ENCODE results near the gene GRID1.
A peak's percentile ranks its signal among the peaks of the same experiment; 100 is the strongest.

The GRID1 gene

DNA sequence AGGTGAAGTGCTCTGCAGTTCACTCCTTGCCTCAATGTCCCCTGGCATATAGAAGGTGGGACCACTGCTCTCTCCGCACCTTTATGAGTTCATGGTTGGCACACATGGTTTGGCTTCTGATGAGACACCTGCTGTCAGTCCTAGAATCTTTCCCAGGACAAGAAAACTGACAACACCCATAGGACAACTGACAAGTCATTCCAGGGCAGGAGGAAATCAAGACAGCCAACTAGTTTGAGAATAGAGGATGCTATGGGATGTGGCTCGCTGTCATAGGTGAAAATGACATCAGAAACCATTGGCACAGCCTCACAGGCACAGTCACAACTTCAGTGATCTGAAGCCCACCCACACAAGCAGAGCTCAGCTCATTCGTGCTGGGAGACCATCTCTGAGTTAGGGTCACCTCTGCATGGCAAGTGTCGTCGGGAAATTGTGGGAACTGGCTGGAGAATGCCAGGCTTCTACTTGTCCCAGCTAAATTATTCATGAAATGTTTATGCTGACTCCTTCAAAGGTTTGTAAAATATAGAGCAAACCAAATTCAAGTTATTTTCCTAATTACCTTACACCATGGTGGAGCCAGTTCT is 762.4 kb downstream of the GRID1 start:
- DNase-seq (ENCODE audit: low read depth, low spot score), result no peak

DNA sequence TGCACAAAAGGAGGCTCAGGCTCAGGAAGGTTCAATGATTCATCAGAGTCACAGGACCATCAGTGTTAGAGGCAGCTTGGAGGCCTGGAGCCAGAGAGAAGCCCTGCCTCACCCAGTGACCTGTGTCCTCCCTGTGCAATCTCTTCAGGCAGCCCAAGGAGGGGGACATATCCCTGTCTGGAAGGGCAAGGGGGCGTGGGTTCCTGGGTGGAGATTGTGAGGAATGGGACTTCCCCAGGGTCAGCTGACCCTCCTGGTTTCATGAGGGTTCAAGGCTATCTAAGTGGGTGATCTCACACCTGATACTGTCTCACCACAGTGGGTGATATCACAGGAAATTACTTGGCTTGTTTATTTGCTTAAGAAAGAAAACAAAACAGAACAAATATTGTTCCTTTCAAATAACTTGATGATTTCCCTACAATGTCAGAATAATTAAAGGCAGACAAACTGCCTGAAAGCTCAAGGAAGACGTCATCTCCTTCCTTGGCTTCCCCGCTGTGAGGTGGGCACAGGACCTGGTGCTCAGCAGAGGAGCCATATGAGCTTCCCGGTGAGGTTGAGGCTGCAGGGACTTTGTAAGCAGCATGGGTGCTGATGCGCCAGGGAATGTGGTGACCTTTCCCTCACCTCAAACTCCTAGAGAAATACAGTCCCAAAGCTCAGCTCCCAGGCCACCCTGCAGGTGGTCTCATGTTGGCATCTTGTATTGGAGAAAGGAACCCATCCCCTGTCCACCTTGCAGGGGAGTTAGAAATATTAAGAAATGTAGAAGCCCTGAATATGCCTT is 763.2 kb downstream of the GRID1 start:
- no peak for DNase-seq (ENCODE audit: low read depth, low spot score)

DNA sequence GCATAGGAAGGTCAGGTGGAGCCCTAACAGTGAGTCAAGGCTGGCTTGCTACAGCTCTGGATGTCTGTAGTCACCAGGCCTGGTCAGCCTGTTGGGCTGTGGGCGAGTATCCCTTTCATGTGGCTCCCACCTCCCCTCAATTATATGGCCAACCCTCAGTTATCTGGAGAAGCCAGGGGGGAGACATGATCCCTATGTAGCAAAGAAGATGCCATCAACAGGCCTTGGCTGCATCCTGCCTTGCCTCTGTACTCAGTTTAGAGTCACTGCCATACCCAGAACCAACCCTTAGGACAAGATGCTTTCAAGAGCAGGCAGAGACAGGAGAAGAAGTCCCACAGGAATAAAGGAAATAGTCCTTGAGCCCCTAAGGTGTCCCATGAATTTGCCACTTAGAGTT is 763.9 kb downstream of the GRID1 start:
- DNase-seq (ENCODE audit: low read depth, low spot score), result no peak

DNA sequence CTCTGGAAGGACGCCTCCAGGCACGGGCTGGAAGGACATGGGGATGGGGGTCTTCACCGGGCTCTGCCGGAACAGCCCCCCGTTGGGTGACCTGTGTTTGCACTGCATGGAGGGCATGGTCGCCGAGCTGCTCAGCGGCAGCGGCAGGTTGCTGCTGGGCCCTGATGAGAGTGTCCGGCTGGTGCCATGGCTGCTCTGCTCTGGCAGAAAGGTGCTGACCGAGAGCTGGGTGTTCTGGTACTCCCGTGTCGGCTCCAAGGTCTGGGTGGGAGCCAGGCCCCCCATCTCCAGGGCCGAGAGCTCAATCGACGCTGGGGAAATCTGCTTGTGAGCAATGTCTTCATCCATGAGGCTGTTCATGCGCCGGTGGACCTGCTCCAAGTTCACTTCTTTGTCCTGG is 764.3 kb downstream of the GRID1 start:
- DNase-seq (ENCODE audit: low read depth, low spot score), result no peak

DNA sequence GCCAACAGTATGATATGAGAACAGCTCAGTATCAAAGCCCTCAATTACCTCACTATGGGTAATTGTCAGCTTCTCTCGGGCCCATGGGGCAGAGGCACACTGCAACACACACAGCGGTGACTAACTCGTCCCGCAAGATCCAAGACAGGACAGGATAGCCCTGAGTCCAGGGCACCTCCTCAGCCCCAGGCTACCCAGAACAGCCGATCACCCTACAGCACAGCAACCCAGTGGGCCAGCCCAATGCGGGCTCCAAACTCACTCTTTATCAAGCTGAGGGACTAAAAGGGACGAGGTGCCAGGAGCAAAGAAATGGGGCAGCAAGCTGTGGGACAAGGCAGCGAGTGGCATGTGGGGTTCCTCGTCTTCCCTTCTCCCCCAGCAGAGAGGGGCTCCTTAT is 765.1 kb downstream of the GRID1 start:
- DNase-seq (ENCODE audit: low read depth, low spot score), result no peak

DNA sequence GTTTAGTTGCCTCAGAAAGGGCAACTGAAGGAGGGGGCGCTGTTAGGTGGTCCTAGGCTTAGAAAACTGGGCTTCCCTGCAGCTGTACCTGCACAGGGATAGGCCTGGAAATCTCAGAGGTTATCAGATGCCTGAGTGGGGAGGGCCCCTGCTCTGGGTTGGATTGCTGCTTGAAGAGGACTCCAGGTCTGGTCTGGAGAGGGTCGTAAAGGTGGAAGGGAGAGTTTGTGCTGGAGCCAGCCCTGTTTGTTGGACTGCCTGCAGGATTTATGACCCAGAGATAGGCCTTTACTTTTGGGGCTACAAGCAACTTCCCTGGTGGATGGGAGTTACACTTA is 765.9 kb downstream of the GRID1 start:
- DNase-seq (ENCODE audit: low read depth, low spot score), result no peak

DNA sequence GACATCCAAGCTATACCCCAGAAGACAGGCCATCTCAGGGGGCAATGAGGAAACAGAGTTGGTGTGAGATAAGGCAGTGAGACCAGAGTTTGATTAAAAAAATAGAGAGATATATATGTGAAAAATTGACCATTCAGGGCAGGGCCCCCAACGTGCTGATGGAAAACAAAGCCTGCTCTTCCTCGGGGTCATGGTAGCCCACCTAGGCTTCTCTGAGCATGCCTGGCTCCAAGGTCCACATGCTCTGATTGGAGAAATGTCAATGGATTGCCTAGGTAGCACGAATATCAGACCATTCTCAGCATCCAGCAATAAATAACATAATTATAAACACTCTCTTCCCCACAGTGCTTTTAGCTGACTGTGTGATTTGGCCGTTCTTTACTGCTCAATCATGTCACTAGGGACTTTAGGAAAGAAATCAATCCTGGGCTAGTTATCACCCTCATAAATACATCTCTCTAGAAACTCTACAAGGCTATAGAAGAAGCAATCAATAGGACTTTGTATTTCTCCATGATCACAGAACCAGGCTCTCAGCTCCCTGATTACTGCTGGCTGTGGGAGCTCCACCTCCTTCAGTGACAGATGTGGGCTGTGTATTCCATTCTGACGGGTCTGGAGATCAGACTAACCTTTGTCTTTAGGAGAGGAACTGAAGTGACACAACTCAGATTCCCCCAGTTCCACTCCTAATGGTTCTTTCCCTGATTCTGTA is 766.4 kb downstream of the GRID1 start:
- no peak for DNase-seq (ENCODE audit: low read depth, low spot score)

DNA sequence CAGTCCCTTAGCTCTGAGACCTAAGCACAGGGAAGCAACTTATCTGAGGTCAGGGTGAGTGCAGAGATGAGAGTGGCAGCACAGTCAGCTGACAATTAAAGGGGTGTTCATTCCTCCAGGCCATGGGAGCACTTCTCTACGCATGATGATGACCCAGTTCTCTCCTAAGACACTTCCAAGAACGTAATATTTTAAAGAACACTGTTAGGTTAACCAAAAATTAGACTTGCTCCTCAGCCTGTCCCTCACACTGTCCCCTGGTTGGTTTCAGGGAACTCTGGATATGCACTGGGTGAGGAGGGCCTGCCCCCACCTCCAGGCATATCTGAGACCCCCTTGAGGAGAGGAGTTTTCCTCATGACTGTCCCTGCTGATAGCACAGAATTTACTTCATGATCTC is 767.5 kb downstream of the GRID1 start:
- DNase-seq (ENCODE audit: low read depth, low spot score), result no peak

DNA sequence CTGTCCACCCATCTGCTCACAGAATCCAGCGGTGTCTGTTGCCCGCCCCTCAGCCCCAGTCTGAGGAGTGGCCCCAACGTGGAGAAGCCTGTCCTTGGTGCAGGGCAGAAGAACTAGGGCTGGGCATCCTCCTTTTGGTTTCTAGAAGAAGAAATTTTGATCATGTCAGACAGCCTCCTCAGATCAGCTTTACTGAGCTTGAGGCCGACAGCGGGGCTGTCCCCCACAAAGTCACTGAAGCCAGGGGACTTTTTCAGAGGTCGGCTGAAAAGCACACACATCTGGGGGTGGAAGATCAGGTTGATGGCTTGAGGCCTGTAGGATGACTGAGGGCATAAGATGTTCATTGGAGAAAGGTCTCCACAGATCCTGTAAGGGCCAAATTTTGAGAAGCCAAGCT is 767.9 kb downstream of the GRID1 start:
- DNase-seq (ENCODE audit: low read depth, low spot score), result no peak

DNA sequence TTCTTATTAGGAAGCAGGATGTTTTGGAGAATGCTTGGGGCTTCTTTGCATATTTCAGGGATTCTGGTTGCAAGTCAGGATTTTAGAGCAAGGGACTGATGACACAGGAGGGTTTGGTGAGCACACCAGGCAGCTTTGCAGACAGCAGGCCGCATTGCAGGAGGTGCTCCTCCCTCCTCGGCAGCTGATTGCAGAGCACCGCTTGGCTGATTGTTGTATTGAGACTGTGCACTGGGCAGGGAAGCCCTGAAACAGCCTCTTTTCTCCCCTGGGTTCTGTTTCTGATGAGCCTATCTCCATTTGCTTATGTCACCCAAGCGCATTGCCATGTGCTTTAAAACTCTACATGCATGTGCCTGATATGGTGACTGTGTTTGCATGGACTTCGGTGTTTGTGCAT is 769.6 kb downstream of the GRID1 start:
- DNase-seq (ENCODE audit: low read depth, low spot score), result no peak

DNA sequence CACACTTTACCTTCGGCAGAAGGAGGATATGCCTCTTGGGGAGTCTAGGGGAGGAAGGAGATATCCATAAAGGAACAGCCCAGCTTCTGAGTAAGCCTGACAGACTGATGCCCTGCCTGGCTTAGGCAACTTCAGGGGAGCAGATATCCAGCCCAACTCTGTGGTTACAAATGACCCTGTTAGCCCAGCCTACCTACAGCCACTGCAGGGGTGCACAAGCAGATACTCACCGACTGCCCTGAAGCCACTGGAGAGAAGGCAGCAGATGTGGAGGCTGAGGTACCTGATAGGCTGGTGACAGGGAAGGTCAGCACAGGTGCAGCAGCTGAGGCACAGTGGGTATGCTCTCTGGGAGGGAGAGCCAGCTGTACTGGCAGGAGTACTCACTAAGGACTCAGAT is 770.2 kb downstream of the GRID1 start:
- no peak for DNase-seq (ENCODE audit: low read depth, low spot score)

DNA sequence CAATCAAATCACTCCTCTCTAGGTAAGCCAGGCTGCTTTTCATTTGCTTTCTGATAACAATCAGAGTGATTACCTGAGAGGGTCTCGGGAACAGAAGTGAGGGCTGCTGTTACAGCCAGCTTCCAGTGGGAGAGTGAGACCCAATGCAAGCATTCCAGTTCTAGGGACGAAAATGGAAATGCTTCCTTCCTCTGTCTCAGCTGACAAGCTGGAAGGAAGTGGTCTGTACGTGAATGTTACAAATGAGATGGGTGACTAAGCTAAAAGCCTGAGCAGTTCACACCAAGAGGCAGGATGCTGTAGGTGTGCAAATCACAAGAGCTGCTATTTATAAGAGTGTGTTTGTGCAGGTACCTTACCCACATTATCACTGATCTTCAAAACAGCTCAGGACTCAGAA is 772.4 kb downstream of the GRID1 start:
- DNase-seq (ENCODE audit: low read depth, low spot score), result peak; percentile 4

DNA sequence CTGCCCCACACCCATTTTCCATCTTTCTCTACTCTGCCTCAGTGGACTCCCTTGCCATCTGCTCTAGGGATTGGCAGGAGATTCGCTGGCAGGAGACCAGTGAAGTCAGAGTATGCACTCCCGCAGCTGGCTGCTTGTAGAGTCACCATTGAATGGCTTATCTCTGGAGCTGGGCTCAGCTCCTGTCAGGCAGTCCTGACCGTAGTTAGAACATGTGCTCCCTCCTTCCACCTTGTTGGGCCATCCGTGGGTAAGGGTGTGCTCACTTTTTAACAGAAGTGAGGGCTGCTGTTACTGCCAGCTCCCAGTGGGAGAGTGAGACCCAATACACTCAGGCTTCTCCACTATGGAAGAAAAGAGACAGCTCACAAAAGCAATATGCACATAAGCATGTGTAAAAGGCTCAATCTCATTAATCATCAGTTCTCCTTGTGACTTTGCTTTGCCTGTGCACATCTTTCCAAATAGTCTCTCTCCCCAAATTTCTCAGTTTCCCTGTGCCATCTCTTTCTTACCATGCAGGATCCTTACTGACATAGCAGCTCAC is 773.3 kb downstream of the GRID1 start:
- no peak for DNase-seq (ENCODE audit: low read depth, low spot score)

DNA sequence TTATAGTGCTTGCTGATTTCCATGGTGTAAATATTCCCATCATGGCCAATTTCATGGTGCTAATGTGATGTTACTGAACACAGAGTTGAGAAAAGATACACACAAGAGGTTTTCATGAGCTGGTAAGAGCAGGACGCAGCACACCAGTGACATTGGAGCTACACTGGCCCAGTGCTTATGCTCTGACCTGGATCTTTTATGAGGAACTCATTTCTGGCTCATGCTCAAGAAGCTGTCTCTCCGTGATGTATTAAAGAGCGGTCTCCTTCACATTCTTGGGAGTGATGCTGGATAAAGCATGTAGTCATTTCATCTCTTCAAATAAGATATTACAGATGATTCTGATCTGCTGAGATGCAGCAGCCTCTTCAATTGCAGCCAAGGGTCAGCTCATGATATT is 785.2 kb downstream of the GRID1 start:
- no peak for DNase-seq (ENCODE audit: low read depth, low spot score)

DNA sequence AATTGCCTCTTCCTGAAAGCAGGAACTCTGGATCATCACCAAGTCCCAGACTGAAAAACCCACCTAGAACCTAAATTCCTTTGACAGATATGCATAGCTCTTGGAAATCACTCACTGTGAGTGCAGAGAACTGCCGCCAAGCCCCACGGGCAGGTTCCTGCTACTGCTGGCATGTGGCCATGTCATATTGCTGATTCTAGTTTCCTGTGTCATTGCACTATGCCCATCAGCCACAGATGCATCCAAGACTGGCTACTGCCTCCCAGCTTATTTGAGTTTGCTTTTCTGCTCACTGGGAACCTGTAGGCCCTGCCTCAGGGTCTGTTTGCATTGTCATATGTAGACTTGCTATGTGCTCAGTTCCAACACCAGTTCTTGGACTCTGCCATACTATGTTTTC is 786.0 kb downstream of the GRID1 start:
- DNase-seq (ENCODE audit: low read depth, low spot score), result no peak

DNA sequence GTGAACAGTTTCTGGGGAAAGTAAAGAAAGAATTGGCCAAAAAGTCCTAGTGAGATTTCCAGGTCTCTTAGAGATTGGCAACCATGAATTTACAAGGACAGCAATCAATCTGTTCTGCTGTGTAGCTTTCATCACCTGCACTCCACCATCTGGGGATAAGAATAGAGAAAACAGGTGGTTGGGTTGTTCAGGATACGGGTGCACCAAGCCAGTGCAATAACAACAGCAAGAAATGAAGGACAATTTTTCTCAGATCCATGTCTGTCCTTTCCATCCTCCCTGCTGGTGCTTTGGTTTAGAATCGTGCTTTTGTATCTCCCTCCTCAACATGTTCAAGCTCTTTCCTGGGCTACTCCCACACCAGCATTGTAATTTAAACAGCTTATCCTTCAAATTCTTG is 787.7 kb downstream of the GRID1 start:
- no peak for DNase-seq (ENCODE audit: low read depth, low spot score)

DNA sequence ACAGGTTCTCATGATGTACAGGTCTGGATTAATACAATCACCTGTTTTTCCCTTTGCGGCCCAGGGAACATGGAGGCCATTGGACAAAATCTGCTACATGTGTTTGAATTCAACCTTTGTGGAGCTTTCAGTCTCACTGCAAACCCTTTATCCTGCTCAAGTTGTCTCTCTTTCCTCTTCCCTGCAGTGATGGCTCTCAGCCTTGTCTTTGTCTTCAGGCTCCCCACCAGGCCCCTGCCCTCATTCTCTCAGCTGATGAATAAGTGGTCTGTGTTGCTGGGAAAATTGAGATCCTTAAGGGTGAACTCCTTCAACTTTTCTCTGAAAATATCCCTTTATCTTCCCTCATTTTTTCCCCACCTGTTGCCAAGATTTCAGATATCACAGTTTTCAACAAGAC is 791.2 kb downstream of the GRID1 start:
- DNase-seq (ENCODE audit: low read depth, low spot score), result no peak

DNA sequence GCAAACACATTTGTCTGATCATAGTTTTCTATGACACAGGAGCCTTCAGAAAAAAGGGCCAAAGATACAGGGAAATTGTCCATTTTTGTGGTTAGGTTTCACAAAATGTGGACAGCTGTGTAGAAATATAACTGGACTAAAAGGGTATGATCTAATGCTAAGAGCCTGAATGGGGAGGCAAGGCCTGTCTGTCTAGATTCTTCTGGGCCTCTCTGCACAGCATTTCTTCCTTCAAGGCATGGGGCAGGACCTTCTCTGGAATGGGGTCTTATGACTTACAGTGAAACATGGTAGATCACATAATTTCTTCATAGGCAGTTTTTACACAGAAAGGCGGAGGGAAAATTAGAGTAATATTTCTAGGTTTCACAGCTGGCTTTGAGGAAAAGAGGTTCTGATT is 795.7 kb downstream of the GRID1 start:
- DNase-seq (ENCODE audit: low read depth, low spot score), result no peak

DNA sequence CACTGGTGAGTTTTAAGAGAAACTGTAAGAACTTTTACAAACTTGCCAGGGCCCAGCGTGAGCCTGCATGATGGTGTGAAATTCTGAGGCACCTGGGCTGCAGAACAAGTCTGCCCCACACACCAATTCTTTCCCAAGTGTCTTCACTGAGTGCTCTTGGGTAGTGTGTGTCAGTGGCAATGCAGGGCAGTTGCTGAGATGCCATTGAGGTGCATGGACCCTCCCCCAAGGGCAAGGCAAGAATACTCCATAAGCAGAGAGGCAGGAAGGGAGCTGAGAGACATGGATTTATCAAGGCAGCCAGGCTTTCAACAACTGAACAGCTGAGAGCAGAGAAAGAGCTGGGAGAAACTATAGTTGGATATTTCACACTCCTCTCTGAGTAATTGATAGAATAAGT is 801.2 kb downstream of the GRID1 start:
- no peak for DNase-seq (ENCODE audit: low read depth, low spot score)

DNA sequence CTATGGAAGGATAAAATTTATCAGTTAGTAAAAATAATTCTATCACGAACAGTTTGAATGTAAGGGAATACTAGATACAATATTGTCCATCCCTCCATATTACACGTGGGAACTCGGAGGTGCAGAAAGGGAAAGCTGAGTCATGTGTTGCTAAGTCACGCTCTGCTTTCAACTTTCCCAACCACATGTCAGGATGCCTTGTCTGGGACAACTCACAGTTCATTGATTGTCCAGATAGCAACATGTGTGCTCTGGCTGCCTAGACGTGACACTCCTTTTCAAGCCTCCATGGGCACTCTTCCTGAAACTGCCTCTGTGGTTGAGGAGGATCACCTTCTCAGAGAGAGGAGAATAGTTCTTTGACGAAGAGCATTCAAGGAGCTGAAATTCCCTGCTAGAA is 808.1 kb downstream of the GRID1 start:
- DNase-seq (ENCODE audit: low read depth, low spot score), result no peak

DNA sequence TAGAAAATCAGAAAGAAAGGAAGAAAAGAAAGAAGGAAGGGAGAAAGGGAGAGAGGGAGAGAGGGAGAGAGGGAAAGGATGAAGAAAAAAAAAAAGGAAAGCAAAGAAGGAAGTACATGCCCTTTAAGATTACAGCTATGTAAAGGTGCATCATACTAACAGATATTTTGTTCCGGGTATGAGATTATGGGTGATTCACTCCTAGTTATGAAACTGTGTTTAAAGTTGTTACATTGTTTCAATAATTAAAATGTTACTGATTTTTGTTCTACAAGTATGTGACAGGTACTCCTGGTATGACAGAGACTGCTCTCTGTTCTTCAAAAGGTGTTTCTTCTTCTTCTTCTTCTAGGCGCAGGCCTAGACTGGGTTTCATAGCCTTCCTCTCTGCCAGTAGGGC is 808.9 kb downstream of the GRID1 start:
- no peak for DNase-seq (ENCODE audit: low read depth, low spot score)

DNA sequence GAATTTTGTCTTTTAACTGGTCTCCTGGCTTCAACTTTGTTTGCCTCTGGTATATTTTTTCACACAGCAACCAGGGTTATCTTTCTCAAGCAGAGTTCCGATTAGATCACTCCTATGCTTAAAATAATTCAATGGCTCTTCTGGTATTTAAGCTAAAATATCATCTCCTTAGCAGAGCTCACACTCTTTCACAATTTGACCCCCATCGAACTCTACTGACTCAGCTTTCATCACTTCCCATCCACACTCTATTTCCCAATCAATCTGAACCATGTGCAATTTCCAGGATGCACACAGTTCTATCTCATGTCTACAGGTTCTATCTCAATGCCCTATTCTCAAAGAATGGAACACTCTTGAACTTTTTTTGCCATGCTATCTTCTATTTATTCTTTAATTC is 809.5 kb downstream of the GRID1 start:
- DNase-seq (ENCODE audit: low read depth, low spot score), result no peak

Data from astrocyte of the hippocampus (primary cell).